H9 (cell line): ENCODE data around the gene ASAP3. TPM values are rescaled to one million over a fixed set of nuclear protein-coding genes. Genes with fewer than 3 reads are reported as not detected.

Source experiments
- DNase-seq: peaks from one replicate; pipeline ENCODE4 v3.0.0-alpha.2; 2017
- H2AFZ ChIP-seq: one replicate; pipeline ENCODE4 v1.6.1; 2013; ENCODE audit warnings: mild to moderate bottlenecking, low read length, control low read depth, moderate library complexity
- H2AK5ac ChIP-seq: 2 replicates; pipeline ENCODE4 v1.6.1; 2013; ENCODE audit warnings: low read length, control low read depth, mixed read lengths; ENCODE audit not compliant: insufficient read length
- H2BK120ac ChIP-seq: one replicate; pipeline ENCODE4 v1.6.1; 2013; ENCODE audit warnings: low read depth, mild to moderate bottlenecking, low read length, control low read depth, inconsistent platforms; ENCODE audit not compliant: poor library complexity, severe bottlenecking
- H2BK12ac ChIP-seq: 2 replicates; pipeline ENCODE4 v1.6.1; 2013; ENCODE audit warnings: low read length, control low read depth, mixed read lengths, low read depth; ENCODE audit not compliant: insufficient read length
- H2BK15ac ChIP-seq: 2 replicates; pipeline ENCODE4 v1.6.1; 2013; ENCODE audit warnings: low read depth, low read length, control low read depth
- H2BK20ac ChIP-seq: one replicate; pipeline ENCODE4 v1.6.1; 2013; ENCODE audit warnings: low read depth, mild to moderate bottlenecking, low read length, control low read depth, inconsistent platforms; ENCODE audit not compliant: poor library complexity, severe bottlenecking
- H2BK5ac ChIP-seq: 2 replicates; pipeline ENCODE4 v1.6.1; 2013; ENCODE audit warnings: low read length, control low read depth, mixed read lengths; ENCODE audit not compliant: insufficient read length
- H3K14ac ChIP-seq: 2 replicates; pipeline ENCODE4 v1.6.1; 2013; ENCODE audit warnings: low read length, control low read depth; ENCODE audit not compliant: insufficient read depth
- H3K18ac ChIP-seq: 2 replicates; pipeline ENCODE4 v1.6.1; 2013; ENCODE audit warnings: low read depth, mild to moderate bottlenecking, mixed read lengths, low read length, control low read depth; ENCODE audit not compliant: insufficient read length
- H3K23ac ChIP-seq: 2 replicates; pipeline ENCODE4 v1.6.1; 2013; ENCODE audit warnings: low read length, control low read depth, mixed read lengths, low read depth; ENCODE audit not compliant: insufficient read length
- H3K23me2 ChIP-seq: 2 replicates; pipeline ENCODE4 v1.6.1; 2013; ENCODE audit warnings: low read depth, mild to moderate bottlenecking, mixed read lengths, low read length, control low read depth; ENCODE audit not compliant: insufficient read length, poor library complexity, severe bottlenecking
- H3K27ac ChIP-seq: 2 replicates; pipeline ENCODE4 v1.5.1; 2013; ENCODE audit warnings: low read length, control low read depth, mixed read lengths, low read depth; ENCODE audit not compliant: insufficient read length
- H3K27me3 ChIP-seq: 2 replicates; pipeline ENCODE4 v1.6.1; 2013; ENCODE audit warnings: low read length, control low read depth, inconsistent platforms; ENCODE audit not compliant: insufficient read depth
- H3K4ac ChIP-seq: 2 replicates; pipeline ENCODE4 v1.6.1; 2013; ENCODE audit warnings: low read depth, mild to moderate bottlenecking, control low read depth, inconsistent platforms, low read length, moderate library complexity
- H3K4me1 ChIP-seq: 2 replicates; pipeline ENCODE4 v1.6.1; 2013; ENCODE audit warnings: low read length, control low read depth, inconsistent platforms; ENCODE audit not compliant: insufficient read depth
- H3K4me2 ChIP-seq: 2 replicates; pipeline ENCODE4 v1.6.1; 2013; ENCODE audit warnings: low read length, control low read depth, mixed read lengths; ENCODE audit not compliant: insufficient read length, insufficient read depth
- H3K56ac ChIP-seq: 2 replicates; pipeline ENCODE4 v1.6.1; 2013; ENCODE audit warnings: low read depth, mild to moderate bottlenecking, mixed read lengths, low read length, control low read depth; ENCODE audit not compliant: insufficient read length
- H3K79me1 ChIP-seq: 2 replicates; pipeline ENCODE4 v1.6.1; 2013; ENCODE audit warnings: low read depth, mild to moderate bottlenecking, moderate library complexity, low read length, control low read depth, inconsistent platforms; ENCODE audit not compliant: insufficient read depth, poor library complexity, severe bottlenecking
- H3K79me2 ChIP-seq: 2 replicates; pipeline ENCODE4 v1.6.1; 2013; ENCODE audit warnings: low read length, control low read depth, inconsistent platforms; ENCODE audit not compliant: insufficient read depth
- H3K9ac ChIP-seq: 2 replicates; pipeline ENCODE4 v1.6.1; 2013; ENCODE audit warnings: low read length, control low read depth, mixed read lengths; ENCODE audit not compliant: insufficient read length; ENCODE audit errors: extremely low read depth
- H3K9me3 ChIP-seq: one replicate; pipeline ENCODE4 v1.6.1; 2013; ENCODE audit warnings: low read depth, low read length, inconsistent platforms; ENCODE audit not compliant: control insufficient read depth
- H3T11ph ChIP-seq: one replicate; pipeline ENCODE4 v1.6.1; 2013; ENCODE audit warnings: mild to moderate bottlenecking, low read length, control low read depth, inconsistent platforms
- H4K20me1 ChIP-seq: one replicate; pipeline ENCODE4 v1.6.1; 2013; ENCODE audit not compliant: control insufficient read depth, insufficient read length, insufficient read depth
- H4K5ac ChIP-seq: 2 replicates; pipeline ENCODE4 v1.6.1; 2013; ENCODE audit warnings: low read depth, mild to moderate bottlenecking, mixed read lengths, low read length, control low read depth; ENCODE audit not compliant: insufficient read length
- H4K8ac ChIP-seq: replicated peaks from 2 replicates; pipeline ENCODE4 v1.6.1; 2013; ENCODE audit warnings: low read length, control low read depth, mixed read lengths, low read depth; ENCODE audit not compliant: insufficient read length
- H4K91ac ChIP-seq: 2 replicates; pipeline ENCODE4 v1.6.1; 2013; ENCODE audit warnings: low read depth, mild to moderate bottlenecking, moderate library complexity, mixed read lengths, low read length, control low read depth; ENCODE audit not compliant: insufficient read length
- H3K27ac Mint-ChIP-seq, 3 experiments: 2 replicates in 2 of 3; 3 replicates in 1 of 3; pipeline ENCODE4 v1.8.0; 2020 to 2021; ENCODE audit warnings: mixed read lengths in 3 of 3, mild to moderate bottlenecking in 1 of 3, moderate library complexity in 1 of 3
- H3K27me3 Mint-ChIP-seq: 2 replicates; pipeline ENCODE4 v1.8.0; 2021; ENCODE audit warnings: low read depth, mild to moderate bottlenecking, moderate library complexity, mixed read lengths
- H3K36me3 Mint-ChIP-seq, 3 experiments: 2 replicates in 2 of 3; 3 replicates in 1 of 3; pipeline ENCODE4 v1.8.0; 2020 to 2021; ENCODE audit warnings: low read depth in 3 of 3, mixed read lengths in 3 of 3; ENCODE audit not compliant: insufficient read depth in 1 of 3
- H3K4me1 Mint-ChIP-seq, 2 experiments: 2 replicates each; pipeline ENCODE4 v1.8.0; 2020; ENCODE audit warnings: mixed read lengths in 2 of 2
- H3K4me3 Mint-ChIP-seq, 2 experiments: 2 replicates in 1 of 2; 3 replicates in 1 of 2; pipeline ENCODE4 v1.8.0; 2020 to 2021; ENCODE audit warnings: mild to moderate bottlenecking in 2 of 2, mixed read lengths in 2 of 2, moderate library complexity in 1 of 2
- H3K9me3 Mint-ChIP-seq, 2 experiments: 2 replicates in 1 of 2; 3 replicates in 1 of 2; pipeline ENCODE4 v1.8.0; 2020; ENCODE audit warnings: mild to moderate bottlenecking in 2 of 2, mixed read lengths in 2 of 2, moderate library complexity in 1 of 2
- CTCF ChIP-seq: fragments of 200-600 bp; sonication (generic); conservative IDR thresholded peaks from 3 replicates; pipeline ENCODE4 v1.8.0; 2021; ENCODE audit warnings: antibody characterized with exemption, mild to moderate bottlenecking
- WGBS: extraction: QIAGEN DNeasy Blood & Tissue Kit; methylation state at CpG from one replicate; pipeline ENCODE4 v1.1.7; 2013; ENCODE audit warnings: missing lambda C conversion rate, low lambda C conversion rate, mixed read lengths; ENCODE audit not compliant: insufficient read length; ENCODE audit errors: extremely low coverage; 5-methylcytosine and 5-hydroxymethylcytosine counted together
- total RNA-seq: library from RNA; stranded (reverse); gene quantifications from 2 replicates; pipeline ENCODE4 v1.2.1, GENCODE V29; 2021

The ASAP3 gene
- total RNA-seq, 1 experiment from 2014 or later, result 26.7 TPM

GRCh38 chr1:23433122-23433521 lies 50.9 kb downstream of the ASAP3 start:
- Histone ChIP-seq H3K4ac (no peak overlapping the region), H3K23ac (no peak overlapping the region), H3K27me3 (no peaks in the 10 kb centered on the region; the same call in 1 of the 2 replicates), H2BK5ac (no peak overlapping the region), H3K56ac (no peak overlapping the region), H3T11ph (no peak overlapping the region), H4K8ac (no peak overlapping the region), H2BK20ac (no peak overlapping the region), H2BK120ac (no peak overlapping the region), H3K79me1 (no peaks in the 10 kb centered on the region), H3K9ac (no peak overlapping the region), H3K4me1 (no peaks in the 10 kb centered on the region), H4K5ac (no peak overlapping the region), H3K18ac (no peak overlapping the region), H2AK5ac (no peak overlapping the region), H3K27ac (no peak overlapping the region), H4K91ac (no peak overlapping the region), H3K9me3 (no peaks in the 10 kb centered on the region), H2AFZ (no peak overlapping the region), H2BK15ac (no peak overlapping the region), H2BK12ac (no peak overlapping the region), H3K23me2 (no peaks in the 10 kb centered on the region), H3K79me2 (no peaks in the 10 kb centered on the region), H4K20me1 (no peaks in the 10 kb centered on the region), H3K14ac (no peak overlapping the region), H3K4me2 (no peak overlapping the region)
- no CpG with 5 or more reads among the region's 10 CpGs for WGBS
- Mint-ChIP-seq H3K9me3 (no peaks in the 10 kb centered on the region), H3K4me3 (no peak overlapping the region), H3K36me3 (peaks cover 30 to 56% (median 52%) of the 10 kb centered on the region in 3 experiments), H3K27me3 (peaks cover 12% of the 10 kb centered on the region), H3K4me1 (peaks cover 0 to 5% of the 10 kb centered on the region in 2 experiments; a peak in 2 of 4 replicates), H3K27ac (no peak overlapping the region)
- DNase-seq, result no peak
- TF ChIP-seq CTCF, result no peak
